ENCODE data around the gene N4BP3. TPM values are rescaled to one million over a fixed set of nuclear protein-coding genes. Genes with fewer than 3 reads are reported as not detected.

N4BP3 gene
- total RNA-seq, 1 experiment from 2014 or later: 46.2 TPM

GRCh38 chr5:178130576-178131445, 17.5 kb downstream of the N4BP3 start, which contains the start of gene RMND5B (continued):
- TF ChIP-seq HMGXB4 (CRISPR knock-in tag; IDR thresholded peaks at IDR 0.05) (peak; percentile 39), ZNF281 (CRISPR knock-in tag; IDR thresholded peaks at IDR 0.05) (no peak), FOXP4 (CRISPR knock-in tag; IDR thresholded peaks at IDR 0.05) (no peak; the same call in 1 of the 2 replicates), OVOL2 (CRISPR knock-in tag; IDR thresholded peaks at IDR 0.05; ENCODE audit: borderline replicate concordance) (no peak; the same call in 1 of the 2 replicates), ELF4 (CRISPR knock-in tag; IDR thresholded peaks at IDR 0.05; ENCODE audit: low read depth) (0 out of 2 replicates have a peak, but pooled peaks have one; percentile 47), JUN (CRISPR knock-in tag; IDR thresholded peaks at IDR 0.05) (peak; percentile 28; the same call in 1 of the 2 replicates), GABPB1 (CRISPR knock-in tag; IDR thresholded peaks at IDR 0.05) (0 out of 2 replicates have a peak, but pooled peaks have one; percentile 48), ERG (CRISPR knock-in tag; IDR thresholded peaks at IDR 0.05) (no peak), ZNF512 (CRISPR knock-in tag; IDR thresholded peaks at IDR 0.05; ENCODE audit: borderline replicate concordance) (no peak), MLX (CRISPR knock-in tag; IDR thresholded peaks at IDR 0.05) (no peak), TEAD1 (CRISPR knock-in tag; IDR thresholded peaks at IDR 0.05) (no peak), CDX4 (CRISPR knock-in tag; IDR thresholded peaks at IDR 0.05; ENCODE audit: borderline replicate concordance) (no peak), SP1 (CRISPR knock-in tag; conservative IDR thresholded peaks at IDR 0.05) (peak; percentile 56)

Measured in WTC11 (cell line).